D341Med (cell line): ENCODE results near the gene NKG7.

Source experiments
- DNase-seq: peaks from one replicate; pipeline ENCODE4 v3.0.0; 2012; ENCODE audit warnings: low spot score

NKG7 gene

GRCh38 chr19:51391073-51391611 is 18.7 kb upstream of the NKG7 start:
- no peak for DNase-seq

- no peak for DNase-seq
Measured at GRCh38 chr19:51389143-51389542, 16.7 kb upstream of the NKG7 start.

- no peak for DNase-seq
Measured at GRCh38 chr19:51387924-51388389, 15.5 kb upstream of the NKG7 start, which contains the start of gene LIM2. TSS of gene LIM2 (minus strand) at chr19:51387974. CDS start at chr19:51387443, 531 bp downstream.

- no peak for DNase-seq
Measured at GRCh38 chr19:51386882-51387520, 14.5 kb upstream of the NKG7 start.

GRCh38 chr19:51382004-51382403 is 9.6 kb upstream of the NKG7 start:
- DNase-seq = no peak

GRCh38 chr19:51380379-51380778 is 7.9 kb upstream of the NKG7 start:
- DNase-seq = no peak

GRCh38 chr19:51377422-51377821 is 5.0 kb upstream of the NKG7 start:
- no peak for DNase-seq

- no peak for DNase-seq
Measured at GRCh38 chr19:51375504-51376221, 3.2 kb upstream of the NKG7 start.

- DNase-seq = no peak
Measured at GRCh38 chr19:51372021-51372648, 319 bp downstream of the NKG7 start.

- no peak for DNase-seq
Measured at GRCh38 chr19:51371186-51371690, 1.2 kb downstream of the NKG7 start.

GRCh38 chr19:51370230-51370629 is 2.2 kb downstream of the NKG7 start:
- no peak for DNase-seq

- no peak for DNase-seq
Measured at GRCh38 chr19:51368366-51369282, 3.8 kb downstream of the NKG7 start, which contains the start of gene CLDND2. TSS of gene CLDND2 (minus strand) at chr19:51369003. CDS start at chr19:51368577, 426 bp downstream.

- DNase-seq = peak; percentile 98
Measured at GRCh38 chr19:51367565-51368365, 4.7 kb downstream of the NKG7 start.

- DNase-seq = no peak
Measured at GRCh38 chr19:51367255-51367564, 5.2 kb downstream of the NKG7 start.

GRCh38 chr19:51366389-51367254 is 5.8 kb downstream of the NKG7 start:
- peak; percentile 98 for DNase-seq

GRCh38 chr19:51365965-51366388 is 6.5 kb downstream of the NKG7 start, which contains the start of gene ETFB:
TSS of gene ETFB (minus strand) at chr19:51366388. CDS start at chr19:51366326, 62 bp downstream.
- no peak for DNase-seq

GRCh38 chr19:51365211-51365964 is 7.1 kb downstream of the NKG7 start:
- no peak for DNase-seq

- DNase-seq = no peak
Measured at GRCh38 chr19:51364200-51365106, 8.0 kb downstream of the NKG7 start.
